GM19372 (cell line): Measurements from ENCODE around the gene CNTD1.
"Not testable (repeated sequence)": the region's sequence is repeated elsewhere in the genome, so short reads cannot be mapped to it uniquely, and the experiment has no call there.

Experiments
- ATAC-seq: cut with Tn5 transposase; IDR thresholded peaks from one replicate; pipeline ENCODE4 v1.9.1; 2021; ENCODE audit warnings: mild to moderate bottlenecking, low read depth, moderate library complexity; ENCODE audit not compliant: unreplicated experiment

The CNTD1 gene

GRCh38 chr17:42844761-42845555 lies 46.3 kb downstream of the CNTD1 start:
- ATAC-seq: no peak

DNA sequence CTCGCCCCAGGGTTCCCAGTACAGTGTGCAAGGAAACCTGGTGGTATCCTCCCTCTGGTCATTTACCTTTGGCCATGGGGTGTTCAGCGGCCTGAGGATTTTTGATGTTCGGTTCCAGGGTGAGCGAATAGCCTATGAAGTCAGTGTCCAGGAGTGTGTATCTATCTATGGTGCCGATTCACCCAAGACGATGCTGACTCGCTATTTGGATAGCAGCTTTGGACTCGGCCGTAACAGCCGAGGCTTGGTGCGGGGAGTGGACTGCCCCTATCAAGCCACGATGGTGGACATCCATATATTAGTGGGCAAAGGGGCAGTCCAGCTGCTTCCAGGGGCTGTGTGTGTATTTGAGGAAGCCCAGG lies 46.9 kb downstream of the CNTD1 start:
- ATAC-seq: no peak

DNA sequence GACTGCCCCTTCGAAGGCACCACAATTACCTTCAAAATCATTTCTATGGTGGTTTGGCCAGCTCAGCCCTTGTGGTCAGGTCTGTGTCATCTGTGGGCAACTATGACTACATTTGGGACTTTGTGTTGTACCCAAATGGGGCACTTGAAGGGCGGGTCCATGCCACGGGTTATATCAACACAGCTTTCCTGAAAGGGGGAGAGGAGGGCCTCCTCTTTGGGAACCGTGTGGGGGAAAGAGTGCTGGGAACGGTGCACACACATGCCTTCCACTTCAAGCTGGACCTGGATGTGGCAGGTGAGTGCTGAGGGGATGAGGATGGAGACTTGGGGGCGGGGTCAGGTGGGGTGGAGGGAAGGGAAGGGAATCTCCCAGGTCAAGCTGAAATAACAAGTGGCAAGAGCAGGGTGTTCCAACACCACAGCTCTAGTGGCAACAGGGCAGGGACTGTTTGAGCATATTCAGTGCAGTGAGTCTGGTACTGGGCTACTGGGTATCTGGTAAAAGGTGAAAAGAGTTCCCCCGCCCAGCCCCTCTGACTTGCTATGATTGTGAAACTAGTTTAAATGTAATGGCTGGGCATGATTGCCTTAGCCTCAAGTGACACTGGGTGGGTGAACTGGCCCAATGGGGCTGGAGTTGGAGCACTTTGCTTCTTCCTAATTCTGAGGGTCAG lies 47.4 kb downstream of the CNTD1 start:
- no peak for ATAC-seq

DNA sequence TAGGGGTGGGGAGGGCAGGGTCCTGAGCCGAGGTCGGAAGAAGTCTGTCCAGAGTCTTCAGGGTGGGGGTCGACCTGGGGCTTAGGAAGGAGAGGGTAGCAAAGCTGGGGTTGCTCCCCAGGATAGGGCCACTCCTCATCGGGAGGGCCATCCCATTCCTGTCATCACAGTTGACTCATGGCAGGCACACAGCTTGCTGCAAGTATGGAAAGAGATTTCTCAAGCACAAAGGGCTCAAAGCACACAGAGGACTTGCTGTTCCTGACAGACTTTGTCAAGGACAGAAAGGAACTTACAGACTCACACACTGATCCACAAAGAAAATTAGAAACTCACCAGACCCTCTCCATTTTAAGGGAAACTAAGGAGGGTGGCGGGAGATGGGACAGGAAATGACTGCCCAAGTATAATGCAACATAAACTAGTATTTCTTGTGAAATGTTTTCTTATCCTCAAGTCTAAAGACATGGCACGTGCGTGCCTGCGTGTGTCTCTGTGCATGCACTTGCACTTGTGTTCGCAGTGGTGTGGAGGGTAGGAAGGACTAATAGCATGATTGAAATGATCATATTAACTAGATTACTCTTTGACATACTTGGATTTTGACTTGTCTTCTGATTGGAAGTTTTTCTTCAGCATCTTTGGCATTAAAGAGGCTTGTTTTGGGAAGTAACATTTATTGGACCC lies 48.1 kb downstream of the CNTD1 start:
- ATAC-seq: no peak

DNA sequence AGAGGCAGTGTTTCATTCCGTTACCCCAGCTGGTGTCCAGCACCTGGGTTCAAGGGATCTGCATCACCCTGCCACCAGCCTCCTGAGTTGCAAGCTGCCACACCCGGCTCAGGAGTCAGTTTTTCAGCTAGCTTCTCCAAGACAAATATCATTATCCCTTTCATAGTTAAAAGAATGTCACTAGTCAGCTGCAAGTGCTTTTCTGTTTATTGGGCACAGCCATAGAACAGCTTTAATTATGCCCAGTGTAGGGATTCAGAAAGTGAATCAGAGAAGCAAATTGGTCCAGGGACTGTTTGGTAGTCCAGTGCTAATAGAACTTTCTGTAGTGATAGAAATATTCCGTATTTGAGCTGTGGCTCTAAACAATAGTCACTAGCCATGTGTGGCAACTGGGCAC lies 49.4 kb downstream of the CNTD1 start:
- ATAC-seq: no peak

DNA sequence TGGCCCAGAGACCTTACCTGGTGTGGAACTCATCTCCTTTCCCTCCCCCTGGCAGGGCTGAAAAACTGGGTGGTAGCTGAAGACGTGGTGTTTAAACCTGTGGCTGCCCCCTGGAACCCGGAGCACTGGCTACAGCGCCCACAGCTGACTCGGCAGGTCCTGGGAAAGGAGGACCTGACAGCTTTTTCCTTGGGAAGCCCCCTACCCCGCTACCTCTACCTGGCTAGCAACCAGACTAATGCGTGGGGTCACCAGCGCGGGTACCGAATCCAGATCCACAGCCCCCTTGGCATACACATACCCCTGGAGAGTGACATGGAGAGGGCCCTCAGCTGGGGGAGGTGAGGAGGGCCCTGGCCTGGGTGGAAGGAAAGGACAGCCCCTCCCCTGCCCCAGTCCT lies 50.4 kb downstream of the CNTD1 start:
- ATAC-seq: no peak

GRCh38 chr17:42849451-42850181 lies 51.0 kb downstream of the CNTD1 start:
- ATAC-seq: no peak

DNA sequence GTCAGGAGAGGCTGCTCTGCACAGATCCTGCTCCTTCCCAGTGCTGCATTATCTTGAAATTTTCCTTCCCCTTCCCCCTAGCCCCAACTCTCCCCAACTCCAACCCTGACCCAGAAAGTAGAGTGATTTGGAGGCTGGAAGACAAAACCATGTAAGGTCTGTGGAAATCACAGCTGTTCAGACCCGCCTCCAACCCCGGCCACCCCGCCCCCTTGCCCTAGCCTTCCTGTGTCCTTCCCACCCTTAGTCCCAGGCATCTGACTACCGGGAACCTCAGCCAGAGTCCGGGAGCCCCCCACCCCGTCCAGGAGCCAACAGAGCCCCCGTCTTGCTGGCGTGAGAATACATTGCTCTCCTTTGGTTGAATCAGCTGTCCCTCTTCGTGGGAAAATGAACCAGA lies 52.3 kb downstream of the CNTD1 start, which contains the start of gene AOC3:
AOC3 (plus strand) TSS at position 246 of the 400 bp plus-strand sequence; CDS start at position 391, 145 bp downstream.
- ATAC-seq: no peak

GRCh38 chr17:42851371-42852240 lies 52.9 kb downstream of the CNTD1 start:
- not testable (repeated sequence) for ATAC-seq

DNA sequence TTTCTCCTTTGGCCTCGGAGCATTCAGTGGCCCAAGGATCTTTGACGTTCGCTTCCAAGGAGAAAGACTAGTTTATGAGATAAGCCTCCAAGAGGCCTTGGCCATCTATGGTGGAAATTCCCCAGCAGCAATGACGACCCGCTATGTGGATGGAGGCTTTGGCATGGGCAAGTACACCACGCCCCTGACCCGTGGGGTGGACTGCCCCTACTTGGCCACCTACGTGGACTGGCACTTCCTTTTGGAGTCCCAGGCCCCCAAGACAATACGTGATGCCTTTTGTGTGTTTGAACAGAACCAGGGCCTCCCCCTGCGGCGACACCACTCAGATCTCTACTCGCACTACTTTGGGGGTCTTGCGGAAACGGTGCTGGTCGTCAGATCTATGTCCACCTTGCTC lies 53.7 kb downstream of the CNTD1 start:
- ATAC-seq: no peak

DNA sequence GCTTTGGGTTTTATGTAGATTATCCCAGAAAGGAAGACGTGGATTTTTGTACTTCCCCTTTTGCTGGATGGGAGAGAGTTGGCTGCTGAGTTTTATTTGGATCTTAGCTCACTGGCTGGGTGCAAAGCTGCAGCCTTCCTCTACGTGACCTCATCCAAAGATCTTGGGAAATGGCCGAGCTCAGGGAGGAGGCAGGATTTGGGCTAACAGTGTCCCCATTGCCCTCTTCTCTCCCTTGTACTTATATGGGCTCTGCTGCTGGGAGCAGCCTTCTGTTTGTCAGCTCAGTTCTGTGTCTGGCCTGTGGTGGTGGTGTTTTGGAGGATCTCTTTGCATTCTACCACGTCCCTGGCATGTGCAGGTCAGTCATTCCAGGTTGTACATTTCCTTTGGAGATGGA lies 54.3 kb downstream of the CNTD1 start:
- ATAC-seq: no peak

DNA sequence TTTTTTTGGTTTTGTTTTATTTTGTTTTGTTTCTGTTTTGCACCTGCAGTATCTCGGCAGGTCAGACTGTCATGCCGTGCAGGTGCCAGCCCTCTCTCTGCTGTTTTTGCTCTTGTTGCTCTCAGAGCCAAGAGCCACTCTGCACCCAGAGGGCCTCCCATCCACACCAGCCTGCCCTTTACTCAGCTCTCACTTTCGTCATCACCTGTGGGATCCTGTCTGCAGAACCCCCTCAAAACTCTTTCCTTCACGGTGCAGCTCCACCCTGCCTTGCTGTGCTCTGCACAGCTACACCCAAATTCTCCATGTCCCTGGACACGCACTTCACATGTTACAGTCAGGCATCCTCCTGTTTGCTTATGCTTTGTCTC lies 54.9 kb downstream of the CNTD1 start:
- no peak for ATAC-seq

- no peak for ATAC-seq
Measured at GRCh38 chr17:42853968-42854790, 55.5 kb downstream of the CNTD1 start.

DNA sequence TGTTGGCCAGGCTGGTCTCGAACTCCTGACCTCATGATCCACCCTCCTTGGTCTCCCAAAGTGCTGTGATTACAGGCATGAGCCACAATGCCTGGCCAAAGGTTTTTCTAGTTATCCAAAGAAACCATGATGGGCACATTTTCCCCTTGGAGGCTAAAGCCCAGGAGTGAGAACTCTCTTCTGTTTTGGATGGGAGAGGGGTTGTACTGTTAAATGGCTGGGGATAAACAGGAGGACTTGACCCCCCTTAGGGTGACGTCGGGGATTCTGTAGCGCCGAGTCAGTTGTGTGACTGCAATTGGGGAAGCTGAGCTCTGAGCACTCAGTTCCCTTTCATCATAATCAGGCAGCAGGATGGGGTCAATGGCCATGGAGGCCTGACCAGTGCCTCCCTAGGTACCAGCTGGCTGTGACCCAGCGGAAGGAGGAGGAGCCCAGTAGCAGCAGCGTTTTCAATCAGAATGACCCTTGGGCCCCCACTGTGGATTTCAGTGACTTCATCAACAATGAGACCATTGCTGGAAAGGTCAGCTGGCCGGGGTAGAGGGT lies 56.5 kb downstream of the CNTD1 start:
- no peak for ATAC-seq

GRCh38 chr17:42856093-42856492 lies 57.4 kb downstream of the CNTD1 start:
- ATAC-seq: not testable (repeated sequence)

DNA sequence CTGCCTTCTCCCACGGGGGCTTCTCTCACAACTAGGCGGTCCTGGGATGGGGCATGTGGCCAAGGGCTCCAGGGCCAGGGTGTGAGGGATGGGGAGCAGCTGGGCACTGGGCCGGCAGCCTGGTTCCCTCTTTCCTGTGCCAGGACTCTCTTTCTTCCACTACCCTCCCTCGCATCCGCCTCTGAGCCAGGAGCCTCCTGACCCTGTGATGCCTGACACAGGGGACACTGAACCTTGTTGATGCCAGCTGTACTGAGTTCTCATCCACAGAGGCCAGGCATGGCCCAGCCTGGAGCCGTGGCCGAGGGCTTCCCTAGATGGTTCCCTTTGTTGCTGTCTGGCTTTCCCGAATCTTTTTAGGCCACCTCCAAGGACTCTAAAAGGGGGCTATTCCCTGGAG lies 57.9 kb downstream of the CNTD1 start:
- not testable (repeated sequence) for ATAC-seq

DNA sequence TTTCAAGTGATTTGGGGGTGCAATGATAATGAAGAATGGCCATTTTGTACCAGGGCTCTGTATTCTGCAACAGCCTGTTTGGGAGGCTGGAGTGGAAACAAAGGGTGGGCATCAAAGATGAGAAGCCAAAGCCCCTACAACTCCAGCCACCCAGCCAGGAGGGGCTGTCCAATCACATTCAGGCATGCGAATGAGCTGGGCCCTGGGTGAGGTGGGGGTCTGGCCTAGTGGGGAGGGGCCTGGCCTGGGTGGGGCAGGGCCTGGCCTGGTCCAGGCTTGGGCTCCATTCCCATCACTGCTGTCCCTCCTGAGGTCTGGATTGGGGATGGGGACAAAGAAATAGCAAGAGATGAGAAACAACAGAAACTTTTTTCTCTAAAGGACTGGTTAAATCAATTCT lies 58.7 kb downstream of the CNTD1 start:
- no peak for ATAC-seq
